BE2C (cell line): ENCODE measurements around the gene ALLC.

Source experiments
- DNase-seq: peaks from one replicate; pipeline ENCODE4 v3.0.0-alpha.2; 2020
- H3K27me3 ChIP-seq: fragments of 250-450 bp; sonication (Bioruptor Pico); 2 replicates; pipeline ENCODE4 v1.5.1; 2020; ENCODE audit warnings: mild to moderate bottlenecking
- H3K36me3 ChIP-seq: fragments of 250-450 bp; sonication (Bioruptor Pico); 2 replicates; pipeline ENCODE4 v1.5.1; 2020; ENCODE audit warnings: mild to moderate bottlenecking
- H3K4me1 ChIP-seq: fragments of 250-450 bp; sonication (Bioruptor Pico); 2 replicates; pipeline ENCODE4 v1.5.1; 2020
- H3K4me3 ChIP-seq: 2 replicates; pipeline ENCODE4 v1.5.1; 2011; ENCODE audit warnings: low read depth, low read length
- H3K9me3 ChIP-seq: fragments of 250-450 bp; sonication (Bioruptor Pico); 2 replicates; pipeline ENCODE4 v1.5.1; 2020
- TF ChIP-seq, protein P1 (sequence below): IDR thresholded peaks from 2 replicates; pipeline ENCODE4 v1.5.1; 2012; ENCODE audit warnings: mild to moderate bottlenecking, low read depth, low read length

ALLC gene

GRCh38 chr2:3670941-3671340 is 12.9 kb downstream of the ALLC start:
- Histone ChIP-seq H3K4me3 (no peak overlapping the region), H3K4me1 (no peaks in the 10 kb centered on the region), H3K36me3 (no peaks in the 10 kb centered on the region), H3K27me3 (no peaks in the 10 kb centered on the region), H3K9me3 (no peaks in the 10 kb centered on the region; the same call in 1 of the 2 replicates)
- DNase-seq: no peak
- TF ChIP-seq, protein P1, sequence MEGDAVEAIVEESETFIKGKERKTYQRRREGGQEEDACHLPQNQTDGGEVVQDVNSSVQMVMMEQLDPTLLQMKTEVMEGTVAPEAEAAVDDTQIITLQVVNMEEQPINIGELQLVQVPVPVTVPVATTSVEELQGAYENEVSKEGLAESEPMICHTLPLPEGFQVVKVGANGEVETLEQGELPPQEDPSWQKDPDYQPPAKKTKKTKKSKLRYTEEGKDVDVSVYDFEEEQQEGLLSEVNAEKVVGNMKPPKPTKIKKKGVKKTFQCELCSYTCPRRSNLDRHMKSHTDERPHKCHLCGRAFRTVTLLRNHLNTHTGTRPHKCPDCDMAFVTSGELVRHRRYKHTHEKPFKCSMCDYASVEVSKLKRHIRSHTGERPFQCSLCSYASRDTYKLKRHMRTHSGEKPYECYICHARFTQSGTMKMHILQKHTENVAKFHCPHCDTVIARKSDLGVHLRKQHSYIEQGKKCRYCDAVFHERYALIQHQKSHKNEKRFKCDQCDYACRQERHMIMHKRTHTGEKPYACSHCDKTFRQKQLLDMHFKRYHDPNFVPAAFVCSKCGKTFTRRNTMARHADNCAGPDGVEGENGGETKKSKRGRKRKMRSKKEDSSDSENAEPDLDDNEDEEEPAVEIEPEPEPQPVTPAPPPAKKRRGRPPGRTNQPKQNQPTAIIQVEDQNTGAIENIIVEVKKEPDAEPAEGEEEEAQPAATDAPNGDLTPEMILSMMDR: no peak

GRCh38 chr2:3672861-3673678 is 15.1 kb downstream of the ALLC start:
- TF ChIP-seq, protein P1: no peak
- Histone ChIP-seq H3K36me3 (no peaks in the 10 kb centered on the region), H3K4me1 (no peaks in the 10 kb centered on the region), H3K9me3 (no peaks in the 10 kb centered on the region; the same call in 1 of the 2 replicates), H3K27me3 (no peaks in the 10 kb centered on the region), H3K4me3 (no peak overlapping the region)
- peak; percentile 69 for DNase-seq

DNA sequence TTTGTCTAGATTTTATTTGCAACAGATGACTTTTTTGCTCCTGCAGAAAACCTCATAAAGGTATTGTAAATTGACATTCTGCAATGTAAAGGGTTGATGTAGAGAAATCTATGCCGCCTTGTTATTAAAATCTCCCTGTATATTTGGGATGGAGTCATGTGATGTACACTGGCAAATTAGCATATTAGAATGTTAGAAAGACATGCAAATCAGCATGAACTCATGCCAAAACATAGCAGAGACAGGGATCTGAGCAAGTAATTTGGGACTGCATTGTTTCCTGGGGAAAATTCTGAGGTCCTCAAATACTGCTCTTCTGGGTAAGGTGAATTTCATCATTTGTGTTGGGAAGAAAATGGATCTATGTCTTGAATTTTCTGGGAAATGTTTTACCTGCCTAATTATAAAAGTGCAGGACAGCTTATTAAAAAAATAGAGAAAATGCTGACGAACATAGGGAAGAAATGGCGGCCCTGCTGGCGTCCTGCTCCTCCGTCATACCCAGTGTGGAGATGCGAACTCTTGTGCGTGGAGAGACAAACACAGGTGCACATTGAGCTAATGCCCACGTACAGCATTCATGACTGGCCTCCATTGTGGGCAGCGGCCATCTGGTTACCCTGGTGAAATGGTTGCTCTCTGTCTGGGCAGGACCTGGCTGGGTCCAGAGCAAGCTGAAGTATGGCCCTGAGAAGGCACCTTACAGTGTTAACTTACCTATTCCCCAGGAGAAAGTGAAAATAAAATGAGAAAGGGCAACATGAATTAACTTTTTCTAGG is 16.3 kb downstream of the ALLC start:
- no peaks in the 10 kb centered on the region; the same call in 1 of the 2 replicates for H3K9me3 ChIP-seq
- DNase-seq: no peak
- TF ChIP-seq, protein P1: no peak
- H3K36me3 ChIP-seq: no peaks in the 10 kb centered on the region
- H3K4me1 ChIP-seq: no peaks in the 10 kb centered on the region
- no peaks in the 10 kb centered on the region for H3K27me3 ChIP-seq
- no peak overlapping the region for H3K4me3 ChIP-seq

DNA sequence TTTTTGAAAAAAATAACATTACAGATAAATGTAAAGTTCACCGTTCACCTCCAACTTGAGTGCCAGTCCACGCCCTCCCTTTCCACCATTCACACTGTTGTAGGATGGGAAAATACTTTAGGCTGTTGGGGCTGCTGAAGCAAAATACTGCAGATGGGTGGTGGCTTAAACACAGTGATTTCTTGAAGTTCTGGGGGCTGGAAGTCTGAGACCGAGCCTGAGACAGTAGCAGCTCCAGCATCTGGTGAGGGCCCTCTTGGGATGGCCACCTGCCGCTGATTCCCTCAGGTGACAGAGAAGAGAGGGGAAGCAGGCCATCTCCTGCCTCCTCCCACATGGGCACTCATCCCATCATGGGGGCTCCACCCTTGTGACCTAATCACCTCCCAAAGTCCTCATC is 17.7 kb downstream of the ALLC start:
- Histone ChIP-seq H3K9me3 (no peaks in the 10 kb centered on the region; the same call in 1 of the 2 replicates), H3K36me3 (no peaks in the 10 kb centered on the region), H3K4me3 (no peak overlapping the region), H3K27me3 (no peaks in the 10 kb centered on the region), H3K4me1 (no peaks in the 10 kb centered on the region)
- TF ChIP-seq, protein P1: no peak
- DNase-seq: no peak

DNA sequence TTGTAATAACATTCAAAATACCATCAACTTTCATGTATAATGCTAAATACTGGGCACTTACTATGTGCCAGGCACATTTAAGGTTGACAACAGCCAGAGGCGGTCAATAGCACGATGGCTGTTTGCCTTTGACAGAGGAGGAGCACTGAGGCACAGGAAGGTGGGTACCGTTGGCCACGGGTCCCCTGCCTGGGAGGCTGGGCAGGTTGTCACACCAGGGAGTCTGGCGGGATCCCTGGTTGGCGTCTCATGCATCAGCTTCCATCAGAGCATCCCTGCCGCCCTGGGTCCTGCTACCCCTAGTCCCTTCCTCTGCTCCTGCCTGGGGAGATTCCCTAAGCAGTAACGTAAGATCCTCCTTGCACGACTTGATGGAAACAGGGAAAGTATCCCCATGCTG is 19.4 kb downstream of the ALLC start:
- TF ChIP-seq, protein P1: no peak
- no peaks in the 10 kb centered on the region; the same call in 1 of the 2 replicates for H3K4me1 ChIP-seq
- no peaks in the 10 kb centered on the region for H3K36me3 ChIP-seq
- H3K4me3 ChIP-seq: no peak overlapping the region
- no peak for DNase-seq
- no peaks in the 10 kb centered on the region for H3K9me3 ChIP-seq
- no peaks in the 10 kb centered on the region for H3K27me3 ChIP-seq

DNA sequence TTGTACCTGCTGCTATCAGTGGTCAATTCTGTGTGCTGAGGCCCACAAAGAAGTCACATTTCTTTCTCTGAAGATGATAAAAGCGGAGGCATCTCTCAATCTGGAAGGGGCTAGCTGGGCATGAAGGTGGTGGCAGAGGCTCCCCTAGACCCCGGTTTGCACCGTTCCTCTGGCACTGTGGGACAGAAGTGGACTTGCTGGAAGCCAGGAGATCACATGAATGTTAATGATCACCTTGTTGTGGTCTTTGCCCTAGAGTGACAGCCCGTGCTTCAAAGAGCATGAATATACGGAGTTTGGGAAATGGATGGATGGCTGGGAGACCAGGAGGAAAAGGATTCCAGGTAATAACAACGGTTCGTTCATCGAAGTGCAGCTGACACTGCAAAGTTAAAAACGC is 20.2 kb downstream of the ALLC start:
- no peak for DNase-seq
- no peak overlapping the region for H3K4me3 ChIP-seq

More for the DNA sequence above, 20.2 kb downstream of the ALLC start:
- no peaks in the 10 kb centered on the region for H3K36me3 ChIP-seq
- H3K4me1 ChIP-seq: no peaks in the 10 kb centered on the region; the same call in 1 of the 2 replicates
- H3K27me3 ChIP-seq: no peaks in the 10 kb centered on the region
- TF ChIP-seq, protein P1: no peak
- no peaks in the 10 kb centered on the region for H3K9me3 ChIP-seq
